GM21423 (cell line): ENCODE data around the gene MYOD1.

Source experiments
- ATAC-seq: cut with Tn5 transposase; IDR thresholded peaks from one replicate; pipeline ENCODE4 v1.9.1; 2021; ENCODE audit warnings: mild to moderate bottlenecking, moderate library complexity; ENCODE audit not compliant: unreplicated experiment

Gene MYOD1

GRCh38 chr11:17700991-17701390 lies 18.4 kb upstream of the MYOD1 start:
- ATAC-seq = no peak

DNA sequence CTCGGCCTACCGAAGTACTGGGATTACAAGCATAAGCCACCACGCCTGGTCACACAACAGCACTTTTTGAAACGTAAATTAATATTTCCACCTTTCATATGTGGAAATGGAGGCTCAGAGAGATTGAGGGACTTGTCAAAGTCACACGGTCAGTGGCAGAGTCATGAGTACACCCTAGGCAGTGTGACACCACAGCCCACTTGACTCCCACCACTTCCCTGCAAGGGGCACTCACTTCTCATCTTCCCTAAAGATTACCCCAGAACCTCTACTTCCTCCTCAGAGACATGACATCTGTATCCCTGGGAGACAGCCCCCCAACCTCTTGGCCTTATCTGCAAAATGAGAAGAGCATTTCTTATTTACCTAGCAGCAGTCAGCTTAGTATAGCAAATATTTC lies 16.5 kb upstream of the MYOD1 start:
- no peak for ATAC-seq

DNA sequence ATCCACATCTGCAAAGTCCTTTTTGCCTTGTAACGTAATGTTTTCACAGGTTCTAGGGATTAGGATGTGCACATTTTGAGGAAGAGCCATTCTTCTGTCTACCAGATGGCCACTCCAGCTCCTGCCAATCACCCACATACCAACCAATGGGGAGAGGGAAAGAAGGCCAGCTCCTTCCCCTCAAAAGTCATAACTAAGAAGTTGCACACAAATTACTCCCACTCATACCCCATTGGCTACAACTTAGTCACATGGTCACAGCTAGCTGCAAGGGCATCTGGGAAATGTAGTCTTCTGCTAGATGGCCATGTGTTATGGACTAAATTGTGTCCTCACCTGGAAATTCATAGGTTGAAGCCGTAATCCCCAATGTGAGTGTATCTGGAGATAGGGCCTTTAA lies 15.4 kb upstream of the MYOD1 start:
- no peak for ATAC-seq

DNA sequence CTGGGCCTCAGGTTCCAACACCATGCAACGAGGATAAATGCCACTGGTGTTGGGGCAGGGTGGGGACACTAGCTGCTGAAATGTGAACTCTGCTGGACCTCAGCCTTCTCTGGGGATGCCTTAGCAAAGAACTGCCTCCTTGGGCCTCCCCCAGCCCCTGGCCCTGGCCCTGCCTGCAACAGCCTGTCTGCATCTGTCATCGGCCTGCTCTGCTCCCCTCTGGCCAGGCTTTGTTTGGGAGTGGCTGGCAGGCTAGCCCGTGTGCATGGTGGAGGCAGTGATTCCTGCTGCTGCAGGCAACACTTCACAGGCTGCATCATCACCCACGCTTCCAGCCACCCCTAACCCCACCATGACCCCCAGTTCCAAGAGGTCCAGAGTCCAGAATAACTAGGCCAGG lies 11.5 kb upstream of the MYOD1 start:
- ATAC-seq = no peak

GRCh38 chr11:17711836-17712235 lies 7.5 kb upstream of the MYOD1 start:
- ATAC-seq = no peak

DNA sequence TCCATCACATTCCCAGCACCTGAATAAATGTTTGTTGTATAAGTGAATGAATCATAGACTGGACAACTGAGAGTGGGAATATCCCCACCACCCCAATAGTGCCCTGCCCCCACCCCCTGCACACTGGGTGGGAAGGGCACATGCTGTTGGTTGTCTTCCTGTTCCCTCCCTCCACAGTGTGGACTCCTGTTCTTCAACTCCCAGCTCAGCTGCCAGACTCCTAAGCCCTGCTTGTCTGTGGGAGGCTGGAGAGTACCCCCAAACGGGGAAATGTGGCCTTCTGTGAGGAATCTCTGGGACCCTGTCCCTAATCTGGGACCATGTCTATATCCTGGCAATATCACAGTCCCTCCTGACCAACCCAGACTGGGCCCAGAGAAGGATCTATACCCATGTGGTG lies 5.5 kb upstream of the MYOD1 start:
- ATAC-seq = no peak

DNA sequence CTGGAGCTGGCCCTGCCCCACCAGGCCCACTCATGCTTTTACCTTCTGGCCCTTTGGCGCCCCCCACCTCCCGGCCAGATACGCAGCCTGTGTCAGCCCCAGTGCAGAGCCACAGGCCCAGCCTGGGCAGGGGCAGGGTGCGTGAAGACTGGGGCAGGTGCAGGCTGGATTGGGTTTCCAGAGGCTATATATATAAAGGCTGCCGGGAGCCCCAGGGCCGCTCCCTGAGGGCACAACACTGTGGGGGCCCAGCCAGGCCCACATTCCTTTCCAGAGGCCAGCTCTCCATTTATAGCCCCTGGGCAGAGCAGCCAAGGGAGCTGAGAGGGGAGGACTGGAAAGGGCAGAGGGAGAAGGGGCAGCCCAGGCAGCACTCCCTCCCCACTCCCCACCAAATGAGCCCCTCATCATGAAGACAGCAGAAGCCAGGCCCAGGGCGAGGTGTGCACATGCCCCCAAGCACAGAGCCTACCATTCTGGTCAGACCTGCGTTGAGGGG lies 5.0 kb upstream of the MYOD1 start:
- no peak for ATAC-seq

DNA sequence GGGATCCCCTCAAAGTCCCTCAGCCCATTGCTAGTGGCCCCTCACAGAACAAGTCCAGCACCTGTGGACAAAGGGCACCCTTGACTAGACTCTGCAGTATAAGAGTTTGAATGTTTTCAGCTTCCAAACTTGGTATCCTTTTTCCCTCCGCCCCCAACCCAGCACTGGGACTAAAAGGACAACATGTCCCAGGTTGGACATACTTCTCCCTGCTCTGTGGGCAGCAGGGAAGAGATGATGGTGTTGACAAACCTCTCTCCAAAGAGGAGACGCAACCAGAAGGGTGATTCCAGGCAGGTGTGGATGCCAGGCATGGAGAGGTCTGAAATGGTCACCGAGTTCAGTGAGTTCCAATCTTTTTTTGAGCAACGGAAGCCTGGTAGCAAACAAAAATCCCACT lies 4.5 kb upstream of the MYOD1 start:
- no peak for ATAC-seq

DNA sequence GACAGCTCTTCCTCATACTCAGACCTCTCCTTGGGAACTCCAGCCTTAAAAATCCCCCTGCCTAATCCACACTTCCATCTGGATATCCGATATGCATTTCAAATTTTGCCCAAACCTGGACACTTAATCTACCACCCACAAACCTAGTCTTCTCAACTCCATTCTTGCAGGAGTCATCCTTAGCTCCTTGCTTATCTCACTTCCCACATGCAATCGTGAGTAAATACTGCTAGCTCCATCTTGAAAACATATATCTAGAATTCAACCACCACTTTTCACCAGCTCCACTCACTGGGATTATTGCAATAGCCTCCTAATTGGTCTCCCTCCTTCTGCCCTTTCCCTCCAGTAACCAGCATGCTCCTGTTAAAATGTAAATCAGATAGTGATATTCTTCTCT lies 2.6 kb upstream of the MYOD1 start:
- no peak for ATAC-seq

GRCh38 chr11:17718015-17718414 lies 1.4 kb upstream of the MYOD1 start:
- ATAC-seq = no peak

DNA sequence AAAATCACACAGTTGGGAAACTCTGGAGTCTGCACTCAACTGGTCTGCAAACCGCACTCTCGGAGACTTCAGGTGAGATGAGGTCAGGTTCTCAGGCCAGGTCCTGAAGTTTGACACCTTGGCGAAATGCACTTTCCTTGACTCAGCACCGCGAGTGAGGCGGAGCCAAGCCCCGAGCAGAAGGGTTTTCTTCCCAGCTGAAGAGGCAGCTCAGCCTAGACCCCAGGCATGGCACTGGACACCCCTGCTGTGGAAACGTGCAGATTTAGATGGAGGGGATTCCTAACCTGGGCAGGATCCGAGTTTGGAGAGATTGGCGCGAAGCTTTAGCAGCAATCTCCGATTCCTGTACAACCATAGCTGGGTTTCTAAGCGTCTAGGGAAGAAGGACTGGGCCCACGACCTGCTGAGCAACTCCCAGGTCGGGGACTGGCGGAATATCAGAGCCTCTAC lies 835 bp upstream of the MYOD1 start:
- no peak for ATAC-seq

DNA sequence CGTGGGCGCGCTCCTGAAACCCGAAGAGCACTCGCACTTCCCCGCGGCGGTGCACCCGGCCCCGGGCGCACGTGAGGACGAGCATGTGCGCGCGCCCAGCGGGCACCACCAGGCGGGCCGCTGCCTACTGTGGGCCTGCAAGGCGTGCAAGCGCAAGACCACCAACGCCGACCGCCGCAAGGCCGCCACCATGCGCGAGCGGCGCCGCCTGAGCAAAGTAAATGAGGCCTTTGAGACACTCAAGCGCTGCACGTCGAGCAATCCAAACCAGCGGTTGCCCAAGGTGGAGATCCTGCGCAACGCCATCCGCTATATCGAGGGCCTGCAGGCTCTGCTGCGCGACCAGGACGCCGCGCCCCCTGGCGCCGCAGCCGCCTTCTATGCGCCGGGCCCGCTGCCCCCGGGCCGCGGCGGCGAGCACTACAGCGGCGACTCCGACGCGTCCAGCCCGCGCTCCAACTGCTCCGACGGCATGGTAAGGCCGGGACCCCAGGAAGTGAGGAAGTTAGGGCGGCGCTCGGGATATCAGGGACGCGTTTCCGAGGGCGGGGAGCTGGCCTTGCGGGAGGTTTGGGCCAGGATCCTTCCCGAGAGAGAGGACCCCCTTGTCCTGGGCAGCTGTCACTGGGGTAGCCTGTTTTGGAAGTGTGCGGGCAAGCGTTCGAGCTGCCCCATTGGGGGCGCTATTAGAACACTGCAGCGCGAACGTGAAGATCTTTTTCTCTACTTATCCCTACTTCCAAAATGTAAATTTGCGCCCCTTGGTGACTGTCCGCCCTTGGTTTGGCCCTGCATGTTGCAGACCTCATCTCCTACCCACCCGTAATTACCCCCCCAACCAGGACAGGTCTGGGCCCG lies 796 bp downstream of the MYOD1 start:
- no peak for ATAC-seq

GRCh38 chr11:17720796-17721171 lies 1.4 kb downstream of the MYOD1 start:
- ATAC-seq = no peak

- no peak for ATAC-seq
Measured at GRCh38 chr11:17721242-17721999, 2.0 kb downstream of the MYOD1 start.

DNA sequence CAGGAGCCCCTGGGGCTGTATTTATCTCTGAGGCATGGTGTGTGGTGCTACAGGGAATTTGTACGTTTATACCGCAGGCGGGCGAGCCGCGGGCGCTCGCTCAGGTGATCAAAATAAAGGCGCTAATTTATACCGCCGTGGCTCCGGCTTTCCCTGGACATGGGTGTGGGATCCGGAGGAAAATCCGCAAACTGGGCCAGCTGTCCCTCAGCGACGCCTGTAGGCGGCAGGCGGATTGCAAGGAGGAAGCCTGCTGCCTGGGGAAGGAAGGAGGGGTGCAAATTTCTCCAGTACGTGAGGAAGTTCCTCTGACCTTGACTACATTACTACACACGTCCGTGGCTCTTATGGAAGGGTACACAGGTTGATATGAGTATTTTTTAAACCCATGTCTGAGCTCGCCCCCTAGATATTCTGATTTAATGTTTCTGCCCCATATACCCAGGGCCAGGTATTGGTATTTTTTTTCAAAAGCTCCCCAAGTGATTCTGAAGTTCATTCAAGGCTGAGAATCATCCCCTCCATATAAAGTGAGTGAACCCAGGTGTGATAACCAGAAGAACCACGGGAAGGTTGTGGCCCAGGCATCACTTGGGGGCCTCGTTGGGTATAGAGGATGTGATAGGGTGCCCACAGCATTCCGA lies 2.8 kb downstream of the MYOD1 start:
- ATAC-seq = no peak

- ATAC-seq = no peak
Measured at GRCh38 chr11:17724020-17724908, 4.9 kb downstream of the MYOD1 start.

DNA sequence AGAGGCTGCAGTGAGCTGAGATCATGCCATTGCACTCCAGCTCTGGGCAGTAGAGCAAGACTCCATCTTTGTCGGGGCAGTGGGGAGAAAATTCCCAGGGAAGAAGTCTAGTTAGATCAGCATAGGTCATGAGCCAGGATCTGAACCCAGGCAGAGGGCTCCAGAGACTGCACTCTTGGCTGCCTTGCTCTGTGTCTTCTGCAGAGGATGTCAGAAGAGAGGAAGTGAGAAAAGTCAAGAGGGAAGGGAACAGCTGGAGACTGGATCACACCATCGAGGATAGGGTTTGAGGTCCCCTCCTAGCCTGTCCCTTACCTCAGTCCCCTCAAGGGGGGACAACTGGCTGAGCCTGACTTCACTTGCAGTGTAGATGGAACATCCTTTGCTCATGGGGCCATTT lies 5.8 kb downstream of the MYOD1 start:
- no peak for ATAC-seq

- ATAC-seq = no peak
Measured at GRCh38 chr11:17730137-17730536, 10.8 kb downstream of the MYOD1 start.

DNA sequence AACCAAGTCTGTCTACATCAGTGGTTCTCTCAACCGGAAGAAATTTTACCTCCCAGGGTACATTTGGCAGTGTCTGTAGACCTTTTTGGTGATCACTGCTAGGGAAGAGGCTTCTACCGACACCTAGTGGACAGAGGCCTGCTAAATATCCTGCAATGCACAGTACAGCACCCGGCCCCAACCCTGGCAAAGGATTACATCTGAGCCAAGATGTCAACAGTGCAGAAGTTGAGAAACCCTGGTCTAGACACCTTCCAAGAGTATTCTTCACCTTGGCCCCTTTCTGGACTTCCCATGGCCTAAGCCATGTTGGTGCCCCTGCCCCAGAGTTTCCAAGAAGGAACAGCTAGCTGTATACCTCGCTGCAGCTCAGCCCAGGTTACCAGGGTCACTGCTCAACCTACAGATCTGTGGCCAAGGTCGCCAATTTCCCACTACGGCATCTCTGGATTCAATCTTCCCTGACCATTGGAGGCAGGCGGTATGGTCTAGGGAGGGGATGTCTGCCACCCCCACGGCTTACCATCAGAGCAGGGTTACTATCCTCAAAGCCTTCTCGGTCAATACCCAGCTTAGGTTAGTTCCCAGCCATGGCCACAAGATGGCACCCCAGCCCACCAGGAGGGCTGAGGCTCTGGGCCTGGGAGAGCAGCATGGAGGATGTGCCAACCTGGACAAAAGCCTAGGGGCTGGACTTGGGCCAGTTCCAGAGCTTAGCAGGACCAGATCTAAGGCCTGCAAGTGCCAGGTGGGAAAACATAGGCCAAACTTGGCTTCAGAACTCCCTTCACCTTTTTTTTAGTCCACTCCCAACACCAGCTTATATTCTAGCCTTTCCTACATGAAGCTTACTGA lies 11.5 kb downstream of the MYOD1 start:
- peak; percentile 84 for ATAC-seq

- ATAC-seq = no peak
Measured at GRCh38 chr11:17733261-17733660, 13.9 kb downstream of the MYOD1 start.
